Right cardiac atrium (tissue), 5 donors: ENCODE data around the gene SLC66A3. TPM values are rescaled to one million over a fixed set of nuclear protein-coding genes. Genes with fewer than 3 reads are reported as not detected.

Experiments used
- ATAC-seq, 2 donors: fragments of 200-7000 bp; cut with Tn5 transposase; one replicate each; pipeline versions ENCODE4 v1.8.0 to v1.9.1; 2020; ENCODE audit warnings: moderate library complexity in 2 of 2, mild to moderate bottlenecking in 1 of 2
- DNase-seq, 3 donors: peaks; one replicate each; pipeline ENCODE4 v3.0.0-alpha.2; 2020
- H3K27ac ChIP-seq: one replicate; pipeline ENCODE4 v1.5.1; 2013; ENCODE audit warnings: mild to moderate bottlenecking, low read length, control low read depth, moderate library complexity
- H3K27me3 ChIP-seq: one replicate; pipeline ENCODE4 v1.6.1; 2013; ENCODE audit not compliant: control insufficient read depth, insufficient read depth
- H3K4me1 ChIP-seq: one replicate; pipeline ENCODE4 v1.6.1; 2013; ENCODE audit warnings: low read length; ENCODE audit not compliant: control insufficient read depth, insufficient read depth
- H3K4me3 ChIP-seq: one replicate; pipeline ENCODE4 v1.5.1; 2013; ENCODE audit warnings: low read length, control low read depth
- H3K9me3 ChIP-seq: one replicate; pipeline ENCODE4 v1.6.1; 2013; ENCODE audit warnings: low read length; ENCODE audit not compliant: control insufficient read depth
- WGBS: extraction: QIAGEN DNeasy Blood & Tissue Kit; methylation state at CpG from one replicate; pipeline ENCODE4 v1.1.7; 2013; 5-methylcytosine and 5-hydroxymethylcytosine counted together
- intact Hi-C, 4 donors: fragments of 100-400 bp; cut with DNase I; formaldehyde crosslinking; loops; one replicate each; pipeline versions ENCODE4 v1.11.0 to v1.14.0; 2022 to 2023
- polyA plus RNA-seq: library from polyadenylated mRNA; stranded (reverse); fragments of 200-250 nt; gene quantifications from one replicate; pipeline ENCODE4 v1.2.3, GENCODE V29; 2013
- total RNA-seq, 4 donors: library from RNA; stranded (reverse); fragmentation: NEBNext Ultra II Directional; extraction: Animal tissue kit (Norgen Biotek cat#: 25700); gene quantifications; one replicate each; pipeline ENCODE4 v1.2.1, GENCODE V29; 2021
- donor health status: healthy with polysubstance abuse.
- donor health status: DM: no; HTN: yes; CAD: no.
- donor health status: DM: no; HTN: no; CAD: no.
- donor health status: DM: no; HTN: yes; CAD: no; lungs with severe emphysema.
- donor health status: DM: yes; HTN: yes; CAD: no.

SLC66A3 gene
- total and polyA plus RNA-seq, 5 donors = 10.2 to 14.6 (median 12.6) TPM

GRCh38 chr2:11123856-11124759 is 31.2 kb upstream of the SLC66A3 start:
- no peaks in the 10 kb centered on the region for H3K4me1 ChIP-seq
- WGBS = 57% methylated on average over 41 of the region's 41 CpGs
- intact Hi-C loops = loop anchor here in 3 of 4 donors (2.0 to 5.0 kb wide), 3 partner anchors 289 to 292 kb away; no protein-coding TSS in a partner anchor
- peak; percentile 49 to 79 (median 78) for DNase-seq
- no peak overlapping the region for H3K27ac ChIP-seq
- H3K27me3 ChIP-seq = no peaks in the 10 kb centered on the region
- no peak overlapping the region for H3K4me3 ChIP-seq
- peak; percentile 38 to 47 for ATAC-seq
- no peaks in the 10 kb centered on the region for H3K9me3 ChIP-seq

GRCh38 chr2:11124760-11125068 is 30.6 kb upstream of the SLC66A3 start:
- intact Hi-C loops = loop anchor here in 3 of 4 donors (2.0 to 5.0 kb wide), 3 partner anchors 290 to 292 kb away; no protein-coding TSS in a partner anchor
- 61% methylated on average over 3 of the region's 3 CpGs for WGBS
- Histone ChIP-seq H3K27me3 (no peaks in the 10 kb centered on the region), H3K4me1 (no peaks in the 10 kb centered on the region), H3K4me3 (no peak overlapping the region), H3K27ac (no peak overlapping the region), H3K9me3 (no peaks in the 10 kb centered on the region)
- DNase-seq (no peak), ATAC-seq (no peak)

GRCh38 chr2:11127761-11128160 is 27.5 kb upstream of the SLC66A3 start:
- H3K27ac ChIP-seq = no peak overlapping the region
- intact Hi-C loops = loop anchor here in 1 of 4 donors (2.0 kb wide), 1 partner anchor 297 kb away; no protein-coding TSS in a partner anchor
- DNase-seq (no peak), ATAC-seq (no peak)
- H3K9me3 ChIP-seq = no peaks in the 10 kb centered on the region
- no peak overlapping the region for H3K4me3 ChIP-seq
- H3K27me3 ChIP-seq = no peaks in the 10 kb centered on the region
- no peaks in the 10 kb centered on the region for H3K4me1 ChIP-seq
- 87% methylated on average over 5 of the region's 5 CpGs for WGBS

GRCh38 chr2:11128243-11128951 is 26.9 kb upstream of the SLC66A3 start:
- Histone ChIP-seq H3K27me3 (no peaks in the 10 kb centered on the region), H3K4me1 (no peaks in the 10 kb centered on the region), H3K9me3 (no peaks in the 10 kb centered on the region), H3K27ac (no peak overlapping the region), H3K4me3 (no peak overlapping the region)
- DNase-seq (no peak), ATAC-seq (peak in 1 of 2 donors; percentile 58)
- intact Hi-C loops = no loop called here
- 51% methylated on average over 11 of the region's 11 CpGs for WGBS

- Histone ChIP-seq H3K9me3 (no peaks in the 10 kb centered on the region), H3K4me1 (no peaks in the 10 kb centered on the region), H3K4me3 (peak overlapping the region; percentile 34), H3K27ac (no peak overlapping the region), H3K27me3 (no peaks in the 10 kb centered on the region)
- DNase-seq = peak; percentile 56 to 81 (median 81)
- 11% methylated on average over 46 of the region's 46 CpGs for WGBS
- ATAC-seq = peak; percentile 51 to 58
- intact Hi-C loops = loop anchor here in 3 of 4 donors (5.0 to 10.0 kb wide), 5 partner anchors 105 to 317 kb away; no protein-coding TSS in a partner anchor
Measured at GRCh38 chr2:11129598-11130449, 25.4 kb upstream of the SLC66A3 start.

GRCh38 chr2:11131166-11131920 is 23.9 kb upstream of the SLC66A3 start:
- DNase-seq (peak in 1 of 3 donors; percentile 61), ATAC-seq (no peak)
- WGBS = 80% methylated on average over 20 of the region's 20 CpGs
- Histone ChIP-seq H3K4me3 (no peak overlapping the region), H3K27me3 (no peaks in the 10 kb centered on the region), H3K27ac (no peak overlapping the region), H3K9me3 (no peaks in the 10 kb centered on the region), H3K4me1 (no peaks in the 10 kb centered on the region)
- intact Hi-C loops = loop anchor here in 3 of 4 donors (5.0 to 10.0 kb wide), 5 partner anchors 103 to 316 kb away; no protein-coding TSS in a partner anchor

- no peak overlapping the region for H3K27ac ChIP-seq
- no peak for ATAC-seq
- 73% methylated on average over 19 of the region's 19 CpGs for WGBS
Measured at GRCh38 chr2:11132036-11132671, 23.1 kb upstream of the SLC66A3 start.

GRCh38 chr2:11133238-11133935 is 21.9 kb upstream of the SLC66A3 start:
- no peak overlapping the region for H3K27ac ChIP-seq

More at GRCh38 chr2:11132036-11132671, 23.1 kb upstream of the SLC66A3 start:
- Histone ChIP-seq H3K4me1 (no peaks in the 10 kb centered on the region), H3K9me3 (no peaks in the 10 kb centered on the region), H3K4me3 (no peak overlapping the region), H3K27me3 (no peaks in the 10 kb centered on the region)
- intact Hi-C loops = loop anchor here in 3 of 4 donors (5.0 to 10.0 kb wide), 5 partner anchors 103 to 315 kb away; no protein-coding TSS in a partner anchor
- DNase-seq = peak in 1 of 3 donors; percentile 45

GRCh38 chr2:11133936-11134320 is 21.3 kb upstream of the SLC66A3 start:
- Histone ChIP-seq H3K4me1 (no peaks in the 10 kb centered on the region), H3K27ac (no peak overlapping the region), H3K27me3 (no peaks in the 10 kb centered on the region), H3K4me3 (no peak overlapping the region), H3K9me3 (no peaks in the 10 kb centered on the region)
- 69% methylated on average over 8 of the region's 8 CpGs for WGBS
- ATAC-seq (no peak), DNase-seq (no peak)
- intact Hi-C loops = loop anchor here in 3 of 4 donors (5.0 to 10.0 kb wide), 5 partner anchors 101 to 313 kb away; no protein-coding TSS in a partner anchor

More at GRCh38 chr2:11133238-11133935, 21.9 kb upstream of the SLC66A3 start:
- peak; percentile 5 to 24 for ATAC-seq
- H3K27me3 ChIP-seq = no peaks in the 10 kb centered on the region
- peak in 2 of 3 donors; percentile 60 to 70 for DNase-seq
- WGBS = 27% methylated on average over 25 of the region's 25 CpGs
- H3K4me1 ChIP-seq = no peaks in the 10 kb centered on the region
- no peaks in the 10 kb centered on the region for H3K9me3 ChIP-seq
- intact Hi-C loops = loop anchor here in 3 of 4 donors (5.0 to 10.0 kb wide), 5 partner anchors 101 to 314 kb away; no protein-coding TSS in a partner anchor
- peak overlapping the region; percentile 46 for H3K4me3 ChIP-seq
